Coronary artery (tissue), 2 donors: ENCODE data around the gene TMEM178A.

Experiments
- DNase-seq: peaks from one replicate; pipeline ENCODE4 v3.0.0-alpha.2; 2017; ENCODE audit warnings: low spot score
- H3K27ac ChIP-seq, 2 donors: fragments of 200-600 bp; sonication (generic); one replicate each; pipeline ENCODE4 v1.5.1; 2016 to 2019
- H3K4me3 ChIP-seq: fragments of 200-600 bp; sonication (generic); 2 replicates; pipeline ENCODE4 v1.5.1; 2016; ENCODE audit warnings: mild to moderate bottlenecking, moderate library complexity
- CTCF ChIP-seq: fragments of 200-600 bp; sonication (generic); IDR thresholded peaks from one replicate; pipeline ENCODE4 v1.5.1; 2019; ENCODE audit warnings: antibody characterized with exemption

TMEM178A gene

GRCh38 chr2:39735648-39736047 lies 69.9 kb downstream of the TMEM178A start:
- no peak for TF ChIP-seq CTCF
- DNase-seq = no peak
- peak overlapping the region; percentile 40 for H3K4me3 ChIP-seq
- peak overlapping the region; percentile 19 to 78 for H3K27ac ChIP-seq

- Histone ChIP-seq H3K27ac (peak overlapping the region; percentile 51 to 78), H3K4me3 (no peak overlapping the region)
- no peak for DNase-seq
- no peak for TF ChIP-seq CTCF
These were observed 70.9 kb downstream of the TMEM178A start for GRCh38 chr2:39736640-39737039.

- peak overlapping the region; percentile 51 to 81 for H3K27ac ChIP-seq
- DNase-seq = peak; percentile 82
- H3K4me3 ChIP-seq = peak overlapping the region; percentile 54
- no peak for TF ChIP-seq CTCF
These were observed 71.9 kb downstream of the TMEM178A start for GRCh38 chr2:39737661-39738060.

- TF ChIP-seq CTCF = no peak
- DNase-seq = no peak
- H3K27ac ChIP-seq = peak overlapping the region in 1 of 2 donors; percentile 60
These were observed 73.2 kb downstream of the TMEM178A start for GRCh38 chr2:39738936-39739335.

GRCh38 chr2:39739386-39739785 lies 73.7 kb downstream of the TMEM178A start:
- no peak for TF ChIP-seq CTCF
- no peak overlapping the region for H3K4me3 ChIP-seq
- DNase-seq = no peak
- H3K27ac ChIP-seq = peak overlapping the region in 1 of 2 donors; percentile 60

More at GRCh38 chr2:39738936-39739335, 73.2 kb downstream of the TMEM178A start:
- no peak overlapping the region for H3K4me3 ChIP-seq

- no peak for TF ChIP-seq CTCF
- no peak for DNase-seq
- H3K27ac ChIP-seq = no peak overlapping the region
These were observed 76.2 kb downstream of the TMEM178A start for GRCh38 chr2:39741871-39742270.

GRCh38 chr2:39743269-39743776 lies 77.6 kb downstream of the TMEM178A start:
- no peak overlapping the region for H3K4me3 ChIP-seq
- H3K27ac ChIP-seq = no peak overlapping the region
- no peak for TF ChIP-seq CTCF
- DNase-seq = no peak

More at GRCh38 chr2:39741871-39742270, 76.2 kb downstream of the TMEM178A start:
- H3K4me3 ChIP-seq = no peak overlapping the region
